ENCODE results near the gene DOCK2.

- TF ChIP-seq CTCF (IDR thresholded peaks at IDR 0.05), result no peak
- TF ChIP-seq POLR2A (IDR thresholded peaks at IDR 0.05), result no peak
Measured at GRCh38 chr5:169595172-169595820, 41.8 kb upstream of the DOCK2 start.

Data from uterus (tissue), 2 donors.